GM23338 (cell line): ENCODE results near the gene SEMA3E. TPM values are rescaled to one million over a fixed set of nuclear protein-coding genes. Genes with fewer than 3 reads are reported as not detected.

Experiments
- ATAC-seq: fragments of 200-7000 bp; cut with Tn5 transposase; 3 replicates; pipeline ENCODE4 v1.9.1; 2020
- DNase-seq: peaks from one replicate; pipeline ENCODE4 v3.0.0-alpha.2; 2015; ENCODE audit warnings: low spot score
- H2AFZ ChIP-seq: fragments of 200-600 bp; sonication (generic); 2 replicates; pipeline ENCODE4 v1.8.0; 2016; ENCODE audit warnings: antibody characterized with exemption, mild to moderate bottlenecking, moderate library complexity
- H3F3A ChIP-seq: fragments of 200-600 bp; sonication (generic); replicated peaks from 2 replicates; pipeline ENCODE4 v1.8.0; 2017; ENCODE audit warnings: antibody characterized with exemption, mixed run types, low read depth
- H3K27ac ChIP-seq: fragments of 200-600 bp; sonication (generic); 2 replicates; pipeline ENCODE4 v1.6.1; 2016; ENCODE audit warnings: low read depth
- H3K27me3 ChIP-seq: fragments of 200-600 bp; sonication (generic); 2 replicates; pipeline ENCODE4 v1.8.0; 2016; ENCODE audit warnings: mild to moderate bottlenecking, mixed run types, moderate library complexity; ENCODE audit not compliant: insufficient read depth
- H3K36me3 ChIP-seq: fragments of 200-600 bp; sonication (generic); 2 replicates; pipeline ENCODE4 v1.8.0; 2016; ENCODE audit warnings: mild to moderate bottlenecking; ENCODE audit not compliant: insufficient read depth
- H3K4me1 ChIP-seq: fragments of 200-600 bp; sonication (generic); 2 replicates; pipeline ENCODE4 v1.8.0; 2016; ENCODE audit warnings: mild to moderate bottlenecking, moderate library complexity; ENCODE audit not compliant: insufficient read depth
- H3K4me2 ChIP-seq: fragments of 200-600 bp; sonication (generic); 2 replicates; pipeline ENCODE4 v1.7.1; 2017; ENCODE audit warnings: mixed run types
- H3K4me3 ChIP-seq: fragments of 200-600 bp; sonication (generic); 2 replicates; pipeline ENCODE4 v1.6.1; 2016; ENCODE audit warnings: mixed run types
- H3K79me2 ChIP-seq: fragments of 200-600 bp; sonication (generic); replicated peaks from 2 replicates; pipeline ENCODE4 v1.8.0; 2017; ENCODE audit warnings: mild to moderate bottlenecking; ENCODE audit not compliant: insufficient read depth
- H3K9me2 ChIP-seq: fragments of 200-600 bp; sonication (generic); 2 replicates; pipeline ENCODE4 v1.8.0; 2017; ENCODE audit not compliant: insufficient read depth
- H4K20me1 ChIP-seq: fragments of 200-600 bp; sonication (generic); replicated peaks from 2 replicates; pipeline ENCODE4 v1.8.0; 2017; ENCODE audit warnings: mild to moderate bottlenecking; ENCODE audit not compliant: insufficient read depth
- H3K27ac Mint-ChIP-seq: 2 replicates; pipeline ENCODE4 v1.8.0; 2020; ENCODE audit warnings: inconsistent platforms, mild to moderate bottlenecking, moderate library complexity, mixed read lengths
- H3K27me3 Mint-ChIP-seq: 3 replicates; pipeline ENCODE4 v1.8.0; 2022; ENCODE audit warnings: low read depth, mild to moderate bottlenecking, moderate library complexity, mixed read lengths, inconsistent platforms; ENCODE audit not compliant: insufficient read depth, poor library complexity
- H3K36me3 Mint-ChIP-seq: 3 replicates; pipeline ENCODE4 v1.8.0; 2021; ENCODE audit warnings: low read depth, mild to moderate bottlenecking, inconsistent platforms, moderate library complexity, mixed read lengths
- H3K4me1 Mint-ChIP-seq: 3 replicates; pipeline ENCODE4 v1.8.0; 2020; ENCODE audit warnings: mild to moderate bottlenecking, inconsistent platforms, mixed read lengths
- H3K4me3 Mint-ChIP-seq: 3 replicates; pipeline ENCODE4 v1.8.0; 2021; ENCODE audit warnings: moderate library complexity, mild to moderate bottlenecking, inconsistent platforms, mixed read lengths
- H3K9me3 Mint-ChIP-seq: 3 replicates; pipeline ENCODE4 v1.8.0; 2020; ENCODE audit warnings: moderate library complexity, mild to moderate bottlenecking, inconsistent platforms, mixed read lengths
- CREB1 ChIP-seq: fragments of 250-450 bp; sonication (Bioruptor Pico); IDR thresholded peaks from 2 replicates; pipeline ENCODE4 v1.5.0; 2020; ENCODE audit warnings: low read depth, mild to moderate bottlenecking, moderate library complexity
- CTCF ChIP-seq, 2 experiments: fragments of 200-600 bp in 1 of 2; sonication (generic) in 1 of 2; conservative IDR thresholded peaks; 2 replicates each; pipeline versions ENCODE4 v1.5.1 to v1.6.1; 2016 to 2017; ENCODE audit warnings: antibody characterized with exemption in 2 of 2, low read depth in 2 of 2, mild to moderate bottlenecking in 2 of 2, moderate library complexity in 1 of 2
- ETS1 ChIP-seq: IDR thresholded peaks from 2 replicates; pipeline ENCODE4 v1.6.1; 2016; ENCODE audit warnings: antibody characterized with exemption
- EZH2 ChIP-seq: fragments of 200-600 bp; sonication (generic); IDR thresholded peaks from one replicate; pipeline ENCODE4 v1.8.0; 2017; ENCODE audit warnings: antibody characterized with exemption, mild to moderate bottlenecking, low read depth; ENCODE audit not compliant: unreplicated experiment
- EZH2phosphoT487 ChIP-seq: fragments of 200-600 bp; sonication (generic); IDR thresholded peaks from one replicate; pipeline ENCODE4 v1.8.1; 2018; ENCODE audit warnings: antibody characterized with exemption; ENCODE audit not compliant: unreplicated experiment
- JUNB ChIP-seq: IDR thresholded peaks from one replicate; pipeline ENCODE4 v1.6.1; 2016; ENCODE audit warnings: antibody characterized with exemption; ENCODE audit not compliant: unreplicated experiment
- POLR2AphosphoS5 ChIP-seq: IDR thresholded peaks from 2 replicates; pipeline ENCODE4 v1.6.1; 2016; ENCODE audit warnings: antibody characterized with exemption, low read depth
- STAT1 ChIP-seq: IDR thresholded peaks from one replicate; pipeline ENCODE4 v1.6.1; 2016; ENCODE audit warnings: antibody characterized with exemption; ENCODE audit not compliant: unreplicated experiment
- ZNF114 ChIP-seq: fragments of 250-450 bp; sonication (Bioruptor Pico); IDR thresholded peaks from 2 replicates; pipeline ENCODE4 v1.5.0; 2020; ENCODE audit warnings: mild to moderate bottlenecking, moderate library complexity
- ZNF331 ChIP-seq: fragments of 250-450 bp; sonication (Bioruptor Pico); IDR thresholded peaks from 2 replicates; pipeline ENCODE4 v1.5.0; 2020; ENCODE audit warnings: low read depth, mild to moderate bottlenecking, moderate library complexity
- polyA plus RNA-seq: library from polyadenylated mRNA; unstranded; fragments of >200 nt; fragmentation: Nextera tagmentation; extraction: Ambion mirVana; gene quantifications from 2 replicates; pipeline ENCODE4 v1.2.1, GENCODE V29; 2016
- total RNA-seq: library from RNA; depleted of rRNA; stranded (reverse); fragments of >200 nt; shearing (Covaris generic); gene quantifications from 2 replicates; pipeline ENCODE4 v1.2.3, GENCODE V29; 2014

The SEMA3E gene
- total and polyA plus RNA-seq, 2 experiments from 2014 or later: 5.4 to 15.7 TPM

GRCh38 chr7:83484826-83485225 is 164.1 kb downstream of the SEMA3E start:
- Histone ChIP-seq H3K9me2 (no peaks in the 10 kb centered on the region), H3K4me2 (no peak overlapping the region), H3F3A (no peaks in the 10 kb centered on the region), H3K27ac (no peak overlapping the region), H2AFZ (no peak overlapping the region), H3K36me3 (no peaks in the 10 kb centered on the region), H3K79me2 (no peaks in the 10 kb centered on the region), H4K20me1 (no peaks in the 10 kb centered on the region), H3K4me3 (no peak overlapping the region), H3K27me3 (no peaks in the 10 kb centered on the region), H3K4me1 (0 out of 2 replicates have a peak, but pooled peaks cover 3% of the 10 kb centered on the region)
- Mint-ChIP-seq H3K9me3 (no peaks in the 10 kb centered on the region), H3K36me3 (no peaks in the 10 kb centered on the region), H3K27ac (no peak overlapping the region), H3K27me3 (no peaks in the 10 kb centered on the region), H3K4me3 (no peak overlapping the region), H3K4me1 (no peaks in the 10 kb centered on the region; the same call in 2 of the 3 replicates)
- no peak for DNase-seq
- ATAC-seq: no peak
- TF ChIP-seq STAT1 (no peak), CTCF (conservative IDR thresholded peaks at IDR 0.05; ENCODE audit: low read depth in 2 of 2) (no peak), JUNB (no peak), CREB1 (CRISPR knock-in tag) (no peak), POLR2AphosphoS5 (no peak), ETS1 (no peak), ZNF331 (CRISPR knock-in tag) (no peak), EZH2 (no peak), EZH2phosphoT487 (no peak)

- no peak overlapping the region for H3K4me2 ChIP-seq
- H3K27ac ChIP-seq: no peak overlapping the region
- Mint-ChIP-seq H3K36me3 (no peaks in the 10 kb centered on the region), H3K27ac (no peak overlapping the region), H3K27me3 (no peaks in the 10 kb centered on the region), H3K9me3 (no peaks in the 10 kb centered on the region), H3K4me1 (no peaks in the 10 kb centered on the region), H3K4me3 (no peak overlapping the region)
- no peaks in the 10 kb centered on the region for H4K20me1 ChIP-seq
- H3K4me1 ChIP-seq: 0 out of 2 replicates have a peak, but pooled peaks cover 3% of the 10 kb centered on the region
- H2AFZ ChIP-seq: no peak overlapping the region
- DNase-seq (no peak), ATAC-seq (no peak)
- H3F3A ChIP-seq: no peaks in the 10 kb centered on the region
- H3K79me2 ChIP-seq: no peaks in the 10 kb centered on the region
- no peaks in the 10 kb centered on the region for H3K27me3 ChIP-seq
- no peak overlapping the region for H3K4me3 ChIP-seq
- H3K36me3 ChIP-seq: no peaks in the 10 kb centered on the region
- no peaks in the 10 kb centered on the region for H3K9me2 ChIP-seq
- TF ChIP-seq ZNF114 (CRISPR knock-in tag): no peak
These were observed 164.7 kb downstream of the SEMA3E start for GRCh38 chr7:83484266-83484665.
